GM18499 (cell line): ENCODE results near the gene ADSS1.

Experiments
- ATAC-seq: cut with Tn5 transposase; IDR thresholded peaks from one replicate; pipeline ENCODE4 v1.9.1; 2021; ENCODE audit warnings: moderate number of reproducible peaks; ENCODE audit not compliant: insufficient read depth, unreplicated experiment

Gene ADSS1

DNA sequence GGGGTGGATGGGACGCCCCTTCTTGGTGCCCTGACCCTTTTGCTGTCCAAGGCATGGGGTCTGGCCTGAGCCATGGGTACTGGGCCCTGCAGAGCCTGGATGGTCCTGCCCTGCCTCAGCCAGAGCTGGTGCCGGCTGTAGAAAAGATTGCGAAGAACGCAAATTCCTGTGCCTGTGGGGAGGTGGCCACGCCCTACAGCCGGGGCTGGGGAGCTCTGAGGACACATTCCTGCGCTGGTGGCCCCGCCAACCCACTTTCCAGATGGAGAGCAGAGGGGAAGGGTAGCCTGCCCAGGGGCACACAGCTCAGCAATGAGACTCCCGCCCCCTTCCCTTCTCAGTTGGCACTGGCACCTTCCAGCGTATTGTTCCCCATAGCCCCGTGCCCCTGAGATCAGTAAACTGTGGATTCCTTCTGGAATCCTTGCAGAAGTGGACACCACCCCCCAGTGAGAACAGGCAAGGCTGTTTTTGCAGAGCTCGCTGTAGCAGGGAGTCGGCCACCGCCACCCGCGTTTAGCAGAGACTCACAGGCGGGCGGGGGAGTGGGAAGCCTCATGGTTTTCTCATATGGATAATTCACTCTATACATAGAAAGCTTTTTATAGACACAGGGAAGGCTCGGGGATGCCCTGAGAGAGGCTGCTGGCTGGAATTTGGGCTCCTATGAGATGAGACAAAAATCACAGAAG, 26.0 kb upstream of the ADSS1 start:
- no peak for ATAC-seq

- ATAC-seq, result no peak
These were observed 25.2 kb upstream of the ADSS1 start for GRCh38 chr14:104698688-104699425.

DNA sequence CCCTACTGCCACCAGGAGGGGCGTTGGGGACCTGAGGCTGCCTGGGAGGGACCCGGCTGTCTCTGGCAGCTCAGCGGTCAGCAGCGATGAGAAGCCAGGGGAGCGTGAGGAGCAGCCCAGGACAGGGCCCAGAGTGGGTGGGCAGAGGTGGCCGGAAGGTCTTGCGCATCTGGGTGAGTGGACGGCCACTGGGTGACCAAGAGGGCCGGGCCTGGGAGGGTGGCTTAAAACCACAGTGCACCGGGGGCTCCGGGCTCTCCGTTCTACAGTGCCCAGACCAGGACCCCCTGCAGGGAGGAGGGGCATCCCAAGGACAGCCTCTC, 24.6 kb upstream of the ADSS1 start:
- no peak for ATAC-seq

- ATAC-seq, result no peak
These were observed 23.8 kb upstream of the ADSS1 start for GRCh38 chr14:104700225-104700651.

GRCh38 chr14:104700747-104701217, 23.2 kb upstream of the ADSS1 start:
- ATAC-seq, result no peak

- no peak for ATAC-seq
These were observed 22.5 kb upstream of the ADSS1 start for GRCh38 chr14:104701383-104702076.

- ATAC-seq, result no peak
These were observed 21.9 kb upstream of the ADSS1 start for GRCh38 chr14:104702106-104702505.

DNA sequence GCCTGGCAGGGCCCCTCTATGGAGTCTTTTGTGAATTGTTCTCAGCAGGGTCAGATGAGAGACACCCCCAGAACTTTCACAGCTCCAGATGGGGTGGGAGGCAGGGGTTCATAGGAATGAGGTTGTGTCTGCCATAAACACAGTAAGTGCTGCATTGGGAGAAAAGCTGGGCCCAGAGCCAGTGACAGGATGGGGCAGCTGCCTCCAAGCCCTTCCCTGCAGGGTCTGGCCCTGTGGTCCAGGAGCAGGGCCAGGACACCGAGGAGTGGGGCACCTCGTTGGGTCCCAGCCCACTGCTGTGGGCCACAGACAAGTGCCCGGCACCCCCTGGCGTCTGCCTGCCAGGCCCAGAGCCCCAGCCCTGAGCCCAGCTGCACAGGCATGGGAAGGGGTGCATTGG, 21.4 kb upstream of the ADSS1 start:
- no peak for ATAC-seq

- no peak for ATAC-seq
These were observed 20.8 kb upstream of the ADSS1 start for GRCh38 chr14:104703269-104703668.

- no peak for ATAC-seq
These were observed 19.8 kb upstream of the ADSS1 start for GRCh38 chr14:104704252-104704651.

- no peak for ATAC-seq
These were observed 18.5 kb upstream of the ADSS1 start for GRCh38 chr14:104705340-104706047.

DNA sequence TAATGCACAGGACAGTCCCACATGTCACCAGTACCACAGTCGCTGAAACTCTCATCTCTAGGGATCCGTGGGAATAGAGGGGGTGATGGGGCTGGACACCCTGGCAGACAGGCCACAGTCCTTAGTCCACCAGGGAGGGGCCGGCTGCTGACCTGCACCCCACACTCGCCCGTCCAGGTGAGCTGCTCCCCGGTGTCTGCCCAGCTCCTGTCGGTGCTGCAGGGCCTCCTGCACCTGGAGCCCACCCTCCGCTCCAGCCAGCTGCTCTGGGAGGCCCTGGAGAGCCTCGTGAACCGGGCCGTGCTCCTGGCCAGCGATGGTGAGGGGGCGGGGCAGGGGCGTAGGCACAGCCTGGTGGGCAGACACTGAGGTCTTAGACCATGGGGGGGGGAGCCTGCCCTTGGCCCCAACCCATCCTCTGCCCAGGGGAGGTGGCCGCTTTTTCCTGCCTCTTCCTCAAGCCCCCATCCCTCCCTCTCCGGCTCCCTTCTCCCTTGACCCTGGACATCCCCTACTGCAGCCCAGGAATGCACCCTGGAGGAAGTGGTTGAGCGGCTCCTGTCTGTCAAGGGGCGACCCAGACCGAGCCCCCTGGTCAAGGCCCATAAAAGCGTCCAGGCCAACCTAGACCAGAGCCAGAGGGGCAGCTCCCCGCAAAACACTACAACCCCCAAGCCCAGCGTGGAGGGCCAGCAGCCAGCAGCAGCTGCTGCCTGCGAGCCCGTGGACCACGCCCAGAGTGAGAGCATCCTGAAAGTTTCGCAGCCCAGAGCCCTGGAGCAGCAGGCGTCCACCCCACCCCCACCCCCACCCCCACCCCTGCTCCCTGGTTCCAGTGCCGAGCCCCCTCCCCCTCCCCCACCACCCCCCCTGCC, 17.1 kb upstream of the ADSS1 start:
- no peak for ATAC-seq

- no peak for ATAC-seq
These were observed 16.1 kb upstream of the ADSS1 start for GRCh38 chr14:104707608-104708595.

DNA sequence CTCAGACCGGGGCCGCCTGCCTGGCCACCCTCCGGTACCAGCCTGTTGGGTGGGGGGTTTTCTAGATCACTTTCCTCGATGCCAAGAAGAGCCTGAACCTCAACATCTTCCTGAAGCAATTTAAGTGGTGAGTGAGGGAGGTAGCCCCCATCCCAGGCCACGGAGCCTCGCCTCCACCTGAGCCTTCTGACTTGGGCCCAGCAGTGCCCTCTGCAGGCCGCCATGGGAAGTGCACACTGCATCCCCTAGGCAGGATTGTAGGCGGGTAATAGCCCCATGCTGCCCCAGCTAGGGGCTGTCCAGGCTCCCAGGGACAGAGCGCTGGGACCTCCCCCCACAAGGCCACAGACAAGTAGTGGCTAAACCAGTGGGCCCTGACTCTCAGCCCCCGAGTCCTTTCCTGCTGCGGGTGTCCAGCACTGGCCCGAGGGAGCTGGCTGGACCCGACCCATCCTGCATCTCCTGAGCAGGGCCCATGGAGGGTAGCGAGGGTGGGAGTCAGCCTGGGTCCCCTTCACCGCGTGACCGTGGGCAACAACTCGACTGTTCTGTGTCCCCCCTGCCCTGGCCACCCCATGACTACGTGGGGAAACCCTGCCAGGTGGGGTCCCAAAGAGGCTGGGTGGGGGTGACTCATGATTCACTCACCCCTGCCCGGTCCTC, 15.3 kb upstream of the ADSS1 start:
- ATAC-seq, result no peak

- ATAC-seq, result no peak
These were observed 14.5 kb upstream of the ADSS1 start for GRCh38 chr14:104709387-104710039.

DNA sequence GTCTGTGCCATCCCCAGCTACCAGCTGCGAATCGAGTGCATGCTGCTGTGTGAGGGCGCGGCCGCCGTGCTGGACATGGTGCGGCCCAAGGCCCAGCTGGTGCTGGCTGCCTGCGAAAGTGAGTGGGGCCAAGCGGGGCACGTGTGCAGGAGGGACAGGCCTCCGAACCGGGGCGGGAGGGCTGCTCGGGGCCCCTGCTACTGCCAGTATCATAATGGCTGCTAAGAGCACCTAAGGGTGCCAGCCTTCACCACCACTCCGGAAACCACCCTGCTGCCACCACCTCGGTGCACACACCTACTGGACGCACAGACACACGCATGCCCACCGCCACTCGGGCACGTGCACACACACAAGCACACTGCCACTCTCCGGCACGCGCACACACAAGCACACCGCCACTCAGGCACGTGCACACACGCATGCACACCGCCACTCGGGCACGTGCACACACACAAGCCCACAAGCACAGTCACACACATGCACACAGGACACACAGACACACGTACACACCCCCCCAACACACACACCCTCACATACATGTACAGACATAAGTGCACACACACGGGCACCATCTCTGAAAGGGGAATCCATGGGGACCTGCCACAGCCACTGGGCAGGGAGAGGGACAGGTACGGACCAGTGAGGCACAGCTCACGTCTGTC, 13.8 kb upstream of the ADSS1 start:
- no peak for ATAC-seq
